DOHH2 (cell line): Measurements from ENCODE around the gene MROH9.

Experiments used
- EZH2phosphoT487 ChIP-seq: fragments of 200-600 bp; sonication (generic); IDR thresholded peaks from 2 replicates; pipeline ENCODE4 v1.6.1; 2017; ENCODE audit warnings: borderline replicate concordance, mild to moderate bottlenecking, antibody characterized with exemption, low read length, moderate library complexity, mixed read lengths
- TF ChIP-seq, protein P1 (sequence below): fragments of 200-600 bp; sonication (generic); IDR thresholded peaks from one replicate; pipeline ENCODE4 v1.5.1; 2014; ENCODE audit warnings: antibody characterized with exemption, mild to moderate bottlenecking, low read depth, low read length; ENCODE audit not compliant: poor library complexity, severe bottlenecking

GRCh38 chr1:170964506-170964905, 29.2 kb downstream of the MROH9 start:
- TF ChIP-seq, protein P1, sequence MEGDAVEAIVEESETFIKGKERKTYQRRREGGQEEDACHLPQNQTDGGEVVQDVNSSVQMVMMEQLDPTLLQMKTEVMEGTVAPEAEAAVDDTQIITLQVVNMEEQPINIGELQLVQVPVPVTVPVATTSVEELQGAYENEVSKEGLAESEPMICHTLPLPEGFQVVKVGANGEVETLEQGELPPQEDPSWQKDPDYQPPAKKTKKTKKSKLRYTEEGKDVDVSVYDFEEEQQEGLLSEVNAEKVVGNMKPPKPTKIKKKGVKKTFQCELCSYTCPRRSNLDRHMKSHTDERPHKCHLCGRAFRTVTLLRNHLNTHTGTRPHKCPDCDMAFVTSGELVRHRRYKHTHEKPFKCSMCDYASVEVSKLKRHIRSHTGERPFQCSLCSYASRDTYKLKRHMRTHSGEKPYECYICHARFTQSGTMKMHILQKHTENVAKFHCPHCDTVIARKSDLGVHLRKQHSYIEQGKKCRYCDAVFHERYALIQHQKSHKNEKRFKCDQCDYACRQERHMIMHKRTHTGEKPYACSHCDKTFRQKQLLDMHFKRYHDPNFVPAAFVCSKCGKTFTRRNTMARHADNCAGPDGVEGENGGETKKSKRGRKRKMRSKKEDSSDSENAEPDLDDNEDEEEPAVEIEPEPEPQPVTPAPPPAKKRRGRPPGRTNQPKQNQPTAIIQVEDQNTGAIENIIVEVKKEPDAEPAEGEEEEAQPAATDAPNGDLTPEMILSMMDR, result no peak
- no peak for TF ChIP-seq EZH2phosphoT487
